Esophagus muscularis mucosa (tissue), 4 donors: ENCODE data around the gene KCP.

Source experiments
- CTCF ChIP-seq, 3 experiments: fragments of 200-600 bp in 2 of 3; fragments of 450-650 bp in 1 of 3; sonication (generic) in 2 of 3; IDR thresholded peaks; one replicate each; pipeline ENCODE4 v1.5.1; 2017 to 2019; ENCODE audit warnings: antibody characterized with exemption in 3 of 3, mild to moderate bottlenecking in 2 of 3, moderate library complexity in 1 of 3
- EP300 ChIP-seq: sonication (generic); formaldehyde crosslinking; IDR thresholded peaks from one replicate; pipeline ENCODE4 v1.6.1; 2017; ENCODE audit warnings: antibody characterized with exemption
- POLR2A ChIP-seq: fragments of 450-650 bp; IDR thresholded peaks from one replicate; pipeline ENCODE4 v1.6.1; 2017; ENCODE audit warnings: antibody characterized with exemption, moderate library complexity, mild to moderate bottlenecking, low read depth
- POLR2AphosphoS5 ChIP-seq, 2 donors: sonication (generic); formaldehyde crosslinking; IDR thresholded peaks; one replicate each; pipeline ENCODE4 v1.6.1; 2017; ENCODE audit warnings: antibody characterized with exemption in 2 of 2

DNA sequence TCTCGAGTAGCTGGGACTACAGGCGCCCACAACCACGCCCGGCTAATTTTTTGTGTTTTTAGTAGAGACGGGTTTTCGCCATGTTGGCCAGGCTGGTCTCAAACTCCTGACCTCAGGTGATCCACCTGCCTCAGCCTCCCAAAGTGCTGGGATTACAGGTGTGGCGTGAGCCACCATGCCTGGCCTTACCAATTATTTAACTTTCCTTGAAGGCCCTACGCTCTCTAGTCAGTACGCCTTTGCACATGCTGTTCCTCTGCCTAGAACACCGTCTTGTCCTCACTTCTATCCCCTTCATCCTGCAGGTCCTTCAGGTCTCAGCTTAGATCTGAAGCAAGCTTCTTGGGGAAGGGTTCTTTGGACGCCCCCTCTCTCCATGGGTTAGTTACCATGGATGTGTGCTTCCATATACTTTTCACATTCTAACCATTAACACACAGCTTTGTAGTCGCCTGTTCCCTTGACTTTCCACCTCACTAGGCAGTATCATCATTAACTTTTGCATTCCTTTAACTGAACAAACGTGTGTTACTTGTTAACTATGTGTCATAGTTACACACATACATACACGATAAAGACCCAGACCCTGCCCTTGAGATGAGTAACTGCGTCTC, 48.4 kb downstream of the KCP start:
- TF ChIP-seq CTCF (IDR thresholded peaks at IDR 0.05) = no peak
- TF ChIP-seq POLR2AphosphoS5 (IDR thresholded peaks at IDR 0.05) = no peak
- no peak for TF ChIP-seq POLR2A
- TF ChIP-seq EP300 = no peak
